Measurements from ENCODE around the gene C15orf39.

The C15orf39 gene

GRCh38 chr15:75195122-75195765 lies 6.4 kb upstream of the C15orf39 start:
- peaks cover 45 to 47% of the 10 kb centered on the region in 2 donors for H3K4me1 ChIP-seq (ENCODE audit: control insufficient read depth in 1 of 2, insufficient read depth in 2 of 2, low read length in 2 of 2)
- H3K36me3 ChIP-seq (ENCODE audit: control insufficient read depth in 1 of 2, insufficient read depth in 2 of 2, low read length in 2 of 2) = no peaks in the 10 kb centered on the region
- no peak overlapping the region for H3K9ac ChIP-seq (ENCODE audit: low read depth in 1 of 2, low read length in 2 of 2)
- no peak overlapping the region for H3K27ac ChIP-seq (ENCODE audit: low read depth, low read length)
- H3K9me3 ChIP-seq (ENCODE audit: control insufficient read depth in 1 of 2, low read length in 2 of 2) = peaks cover 0 to 3% of the 10 kb centered on the region in 2 donors
- no peak overlapping the region for H3K4me3 ChIP-seq (ENCODE audit: low read depth in 1 of 2, low read length in 2 of 2)
- no peaks in the 10 kb centered on the region for H3K27me3 ChIP-seq (ENCODE audit: control insufficient read depth in 1 of 2, insufficient read depth in 2 of 2, low read length in 2 of 2)

- peaks cover 51 to 52% of the 10 kb centered on the region in 2 donors for H3K4me1 ChIP-seq (ENCODE audit: control insufficient read depth in 1 of 2, insufficient read depth in 2 of 2, low read length in 2 of 2)
- peaks cover 0 to 2% of the 10 kb centered on the region in 2 donors for H3K9me3 ChIP-seq (ENCODE audit: control insufficient read depth in 1 of 2, low read length in 2 of 2)
- no peak overlapping the region for H3K9ac ChIP-seq (ENCODE audit: low read depth in 1 of 2, low read length in 2 of 2)
- H3K4me3 ChIP-seq (ENCODE audit: low read depth in 1 of 2, low read length in 2 of 2) = no peak overlapping the region
- H3K36me3 ChIP-seq (ENCODE audit: control insufficient read depth in 1 of 2, insufficient read depth in 2 of 2, low read length in 2 of 2) = no peaks in the 10 kb centered on the region
- H3K27me3 ChIP-seq (ENCODE audit: control insufficient read depth in 1 of 2, insufficient read depth in 2 of 2, low read length in 2 of 2) = no peaks in the 10 kb centered on the region
- no peak overlapping the region for H3K27ac ChIP-seq (ENCODE audit: low read depth, low read length)
These were observed 5.9 kb upstream of the C15orf39 start for GRCh38 chr15:75195766-75196241.

- Histone ChIP-seq H3K4me3 (ENCODE audit: low read depth in 1 of 2, low read length in 2 of 2) (no peak overlapping the region), H3K27me3 (ENCODE audit: control insufficient read depth in 1 of 2, insufficient read depth in 2 of 2, low read length in 2 of 2) (no peaks in the 10 kb centered on the region), H3K27ac (ENCODE audit: low read depth, low read length) (no peak overlapping the region), H3K36me3 (ENCODE audit: control insufficient read depth in 1 of 2, insufficient read depth in 2 of 2, low read length in 2 of 2) (no peaks in the 10 kb centered on the region), H3K4me1 (ENCODE audit: control insufficient read depth in 1 of 2, insufficient read depth in 2 of 2, low read length in 2 of 2) (peaks cover 58% of the 10 kb centered on the region in 2 donors), H3K9me3 (ENCODE audit: control insufficient read depth in 1 of 2, low read length in 2 of 2) (no peaks in the 10 kb centered on the region), H3K9ac (ENCODE audit: low read depth in 1 of 2, low read length in 2 of 2) (peak overlapping the region; percentile 13 to 20)
These were observed 4.5 kb upstream of the C15orf39 start for GRCh38 chr15:75197062-75197630.

- Histone ChIP-seq H3K27me3 (ENCODE audit: control insufficient read depth in 1 of 2, insufficient read depth in 2 of 2, low read length in 2 of 2) (no peaks in the 10 kb centered on the region), H3K4me3 (ENCODE audit: low read depth in 1 of 2, low read length in 2 of 2) (peak overlapping the region; percentile 4 to 11), H3K36me3 (ENCODE audit: control insufficient read depth in 1 of 2, insufficient read depth in 2 of 2, low read length in 2 of 2) (no peaks in the 10 kb centered on the region), H3K27ac (ENCODE audit: low read depth, low read length) (no peak overlapping the region), H3K9ac (ENCODE audit: low read depth in 1 of 2, low read length in 2 of 2) (peak overlapping the region in 1 of 2 donors; percentile 21), H3K9me3 (ENCODE audit: control insufficient read depth in 1 of 2, low read length in 2 of 2) (no peaks in the 10 kb centered on the region), H3K4me1 (ENCODE audit: control insufficient read depth in 1 of 2, insufficient read depth in 2 of 2, low read length in 2 of 2) (peaks cover 61 to 62% of the 10 kb centered on the region in 2 donors)
These were observed 2.9 kb upstream of the C15orf39 start for GRCh38 chr15:75198560-75199356.

GRCh38 chr15:75199357-75199940 lies 2.2 kb upstream of the C15orf39 start:
- peaks cover 66 to 68% of the 10 kb centered on the region in 2 donors for H3K4me1 ChIP-seq (ENCODE audit: control insufficient read depth in 1 of 2, insufficient read depth in 2 of 2, low read length in 2 of 2)
- H3K9ac ChIP-seq (ENCODE audit: low read depth in 1 of 2, low read length in 2 of 2) = peak overlapping the region; percentile 60 to 65
- H3K27ac ChIP-seq (ENCODE audit: low read depth, low read length) = peak overlapping the region; percentile 87
- peak overlapping the region; percentile 4 to 56 for H3K4me3 ChIP-seq (ENCODE audit: low read depth in 1 of 2, low read length in 2 of 2)
- H3K27me3 ChIP-seq (ENCODE audit: control insufficient read depth in 1 of 2, insufficient read depth in 2 of 2, low read length in 2 of 2) = no peaks in the 10 kb centered on the region
- no peaks in the 10 kb centered on the region for H3K9me3 ChIP-seq (ENCODE audit: control insufficient read depth in 1 of 2, low read length in 2 of 2)
- H3K36me3 ChIP-seq (ENCODE audit: control insufficient read depth in 1 of 2, insufficient read depth in 2 of 2, low read length in 2 of 2) = no peaks in the 10 kb centered on the region

- Histone ChIP-seq H3K27ac (ENCODE audit: low read depth, low read length) (peak overlapping the region; percentile 87), H3K9ac (ENCODE audit: low read depth in 1 of 2, low read length in 2 of 2) (peak overlapping the region; percentile 60 to 65), H3K4me1 (ENCODE audit: control insufficient read depth in 1 of 2, insufficient read depth in 2 of 2, low read length in 2 of 2) (peaks cover 67 to 70% of the 10 kb centered on the region in 2 donors)
These were observed 1.3 kb upstream of the C15orf39 start for GRCh38 chr15:75200391-75200764.

GRCh38 chr15:75200765-75201615 lies 692 bp upstream of the C15orf39 start:
- Histone ChIP-seq H3K9me3 (ENCODE audit: control insufficient read depth in 1 of 2, low read length in 2 of 2) (no peaks in the 10 kb centered on the region), H3K27me3 (ENCODE audit: control insufficient read depth in 1 of 2, insufficient read depth in 2 of 2, low read length in 2 of 2) (no peaks in the 10 kb centered on the region), H3K27ac (ENCODE audit: low read depth, low read length) (peak overlapping the region; percentile 87), H3K9ac (ENCODE audit: low read depth in 1 of 2, low read length in 2 of 2) (peak overlapping the region; percentile 60 to 77), H3K4me1 (ENCODE audit: control insufficient read depth in 1 of 2, insufficient read depth in 2 of 2, low read length in 2 of 2) (peaks cover 62 to 71% of the 10 kb centered on the region in 2 donors), H3K36me3 (ENCODE audit: control insufficient read depth in 1 of 2, insufficient read depth in 2 of 2, low read length in 2 of 2) (peaks cover under 1 to 6% of the 10 kb centered on the region in 2 donors), H3K4me3 (ENCODE audit: low read depth in 1 of 2, low read length in 2 of 2) (peak overlapping the region; percentile 86 to 93)

More at GRCh38 chr15:75200391-75200764, 1.3 kb upstream of the C15orf39 start:
- Histone ChIP-seq H3K27me3 (ENCODE audit: control insufficient read depth in 1 of 2, insufficient read depth in 2 of 2, low read length in 2 of 2) (no peaks in the 10 kb centered on the region), H3K36me3 (ENCODE audit: control insufficient read depth in 1 of 2, insufficient read depth in 2 of 2, low read length in 2 of 2) (no peaks in the 10 kb centered on the region), H3K9me3 (ENCODE audit: control insufficient read depth in 1 of 2, low read length in 2 of 2) (no peaks in the 10 kb centered on the region), H3K4me3 (ENCODE audit: low read depth in 1 of 2, low read length in 2 of 2) (peak overlapping the region; percentile 56 to 86)

GRCh38 chr15:75202251-75203016 lies 752 bp downstream of the C15orf39 start:
- Histone ChIP-seq H3K27me3 (ENCODE audit: control insufficient read depth in 1 of 2, insufficient read depth in 2 of 2, low read length in 2 of 2) (no peaks in the 10 kb centered on the region), H3K4me3 (ENCODE audit: low read depth in 1 of 2, low read length in 2 of 2) (peak overlapping the region; percentile 86 to 93), H3K4me1 (ENCODE audit: control insufficient read depth in 1 of 2, insufficient read depth in 2 of 2, low read length in 2 of 2) (peaks cover 53 to 65% of the 10 kb centered on the region in 2 donors), H3K9ac (ENCODE audit: low read depth in 1 of 2, low read length in 2 of 2) (peak overlapping the region; percentile 60 to 78), H3K36me3 (ENCODE audit: control insufficient read depth in 1 of 2, insufficient read depth in 2 of 2, low read length in 2 of 2) (peaks cover 4 to 19% of the 10 kb centered on the region in 2 donors), H3K27ac (ENCODE audit: low read depth, low read length) (peak overlapping the region; percentile 87), H3K9me3 (ENCODE audit: control insufficient read depth in 1 of 2, low read length in 2 of 2) (no peaks in the 10 kb centered on the region)
